Mesodermal cell (in vitro differentiated cells): ENCODE results near the gene TUBB6.

Source experiments
- H3K27ac ChIP-seq: 2 replicates; pipeline ENCODE4 v1.7.0; 2013; ENCODE audit warnings: mild to moderate bottlenecking, low read depth, low read length, moderate library complexity; ENCODE audit not compliant: severe bottlenecking
- H3K36me3 ChIP-seq: 2 replicates; pipeline ENCODE4 v1.7.1; 2013; ENCODE audit warnings: mild to moderate bottlenecking, low read length, moderate library complexity; ENCODE audit not compliant: control insufficient read depth, insufficient read depth
- H3K4me1 ChIP-seq: one replicate; pipeline ENCODE4 v1.7.1; 2013; ENCODE audit warnings: mild to moderate bottlenecking, low read length; ENCODE audit not compliant: insufficient read depth, control insufficient read depth, poor library complexity, severe bottlenecking
- H3K4me3 ChIP-seq: 2 replicates; pipeline ENCODE4 v1.7.0; 2013; ENCODE audit warnings: low read length, control low read depth, mild to moderate bottlenecking; ENCODE audit not compliant: insufficient read depth, poor library complexity, severe bottlenecking; ENCODE audit errors: extremely low read depth
- H3K9me3 ChIP-seq: 2 replicates; pipeline ENCODE4 v1.7.1; 2013; ENCODE audit warnings: mild to moderate bottlenecking, low read length, moderate library complexity; ENCODE audit not compliant: control insufficient read depth
- WGBS, 2 experiments: methylation state at CpG; one replicate each; pipeline ENCODE4 v1.1.5; 2013; ENCODE audit warnings: missing lambda C conversion rate in 2 of 2; ENCODE audit not compliant: insufficient coverage in 2 of 2; 5-methylcytosine and 5-hydroxymethylcytosine counted together

Gene TUBB6

DNA sequence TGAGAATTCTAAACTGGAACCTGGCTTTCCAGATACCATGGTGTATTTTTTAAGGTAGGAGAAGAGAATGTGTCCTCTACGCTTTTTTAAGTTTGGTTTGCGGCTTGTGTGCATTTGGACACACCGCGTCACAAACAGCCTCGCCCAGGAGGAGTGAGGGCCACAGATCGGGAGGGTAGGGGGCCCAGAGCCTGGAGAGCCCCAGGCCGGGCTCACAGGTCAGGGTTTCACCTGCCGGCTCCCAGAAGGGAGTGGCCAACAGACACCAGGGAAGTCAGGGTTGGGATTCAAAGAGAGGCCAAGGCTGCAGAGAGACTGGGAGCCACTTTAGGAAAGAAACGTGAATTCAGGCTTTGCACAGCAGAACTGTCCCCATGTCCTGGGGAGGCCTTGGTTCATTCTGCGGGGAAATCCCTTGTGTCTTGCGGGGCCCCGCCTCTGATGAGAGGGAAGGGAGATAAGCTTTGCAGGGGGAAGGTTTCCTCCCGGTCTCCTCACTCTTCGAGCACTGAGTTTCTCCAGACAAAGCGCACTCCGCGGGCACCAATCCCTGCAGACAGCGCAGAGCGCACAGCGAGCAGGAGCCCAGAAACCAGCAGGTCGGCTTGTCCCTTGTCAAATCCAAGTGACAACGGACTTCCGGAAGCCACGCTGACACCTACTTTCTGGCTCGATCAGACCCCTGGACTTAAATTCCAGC is 2.0 kb upstream of the TUBB6 start:
- Histone ChIP-seq H3K4me3 (peak overlapping the region; percentile 82), H3K36me3 (peaks cover 22% of the 10 kb centered on the region), H3K27ac (no peak overlapping the region), H3K4me1 (peaks cover 22% of the 10 kb centered on the region), H3K9me3 (peaks cover 13% of the 10 kb centered on the region)
- WGBS, 2 experiments = 54 to 56% methylated on average over 23 to 24 of the region's 25 CpGs

DNA sequence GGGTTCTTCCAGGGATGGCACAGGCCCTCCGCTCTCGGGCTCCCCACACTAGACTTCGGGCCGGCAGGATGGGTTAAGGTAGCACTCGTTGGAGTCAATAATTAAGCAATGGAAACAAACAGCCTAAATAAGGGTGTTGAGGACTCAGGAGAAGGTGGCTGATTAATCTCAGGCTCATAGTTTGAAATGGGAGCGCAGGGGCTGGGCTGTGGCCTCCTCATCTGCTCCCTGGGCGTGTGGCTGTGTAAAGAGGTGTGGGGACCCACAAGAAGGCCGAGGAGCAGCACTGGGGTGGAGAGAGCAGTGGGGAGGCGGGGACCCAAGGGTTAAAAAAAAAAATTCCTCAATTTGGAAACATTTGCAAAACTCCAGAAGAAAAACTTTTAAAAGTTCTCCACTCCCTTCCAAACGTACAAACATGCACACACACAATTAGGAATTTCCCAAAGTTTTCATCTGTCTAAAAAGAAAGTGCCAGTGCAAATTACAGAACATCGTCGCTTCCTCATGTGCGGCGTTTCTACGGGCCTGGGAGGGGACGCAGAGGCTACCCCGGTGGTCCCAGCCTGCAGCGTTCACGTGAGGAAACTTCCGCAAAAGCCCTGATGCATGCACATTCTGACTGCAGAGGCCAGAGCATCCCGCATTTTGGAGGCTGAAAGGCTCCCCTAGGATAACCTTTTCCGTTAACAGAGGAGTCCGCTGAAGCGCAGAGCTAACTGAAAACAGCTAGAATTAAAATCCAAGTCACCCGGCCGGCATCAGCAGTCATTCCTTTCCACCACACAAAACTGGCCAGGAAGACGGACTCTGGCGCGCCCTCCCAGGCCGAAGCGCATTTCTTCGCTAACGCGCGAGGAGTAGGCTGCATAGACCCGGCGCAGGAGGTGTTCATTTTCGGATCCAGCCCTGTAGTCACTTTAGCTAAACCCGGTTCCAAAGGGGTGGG is 1.0 kb upstream of the TUBB6 start:
- WGBS, 2 experiments = 9 to 13% methylated on average over 30 to 34 of the region's 39 CpGs
- Histone ChIP-seq H3K27ac (peak overlapping the region; percentile 86), H3K4me3 (peak overlapping the region; percentile 82), H3K9me3 (peaks cover 22% of the 10 kb centered on the region), H3K36me3 (peaks cover 31% of the 10 kb centered on the region), H3K4me1 (peaks cover 22% of the 10 kb centered on the region)

DNA sequence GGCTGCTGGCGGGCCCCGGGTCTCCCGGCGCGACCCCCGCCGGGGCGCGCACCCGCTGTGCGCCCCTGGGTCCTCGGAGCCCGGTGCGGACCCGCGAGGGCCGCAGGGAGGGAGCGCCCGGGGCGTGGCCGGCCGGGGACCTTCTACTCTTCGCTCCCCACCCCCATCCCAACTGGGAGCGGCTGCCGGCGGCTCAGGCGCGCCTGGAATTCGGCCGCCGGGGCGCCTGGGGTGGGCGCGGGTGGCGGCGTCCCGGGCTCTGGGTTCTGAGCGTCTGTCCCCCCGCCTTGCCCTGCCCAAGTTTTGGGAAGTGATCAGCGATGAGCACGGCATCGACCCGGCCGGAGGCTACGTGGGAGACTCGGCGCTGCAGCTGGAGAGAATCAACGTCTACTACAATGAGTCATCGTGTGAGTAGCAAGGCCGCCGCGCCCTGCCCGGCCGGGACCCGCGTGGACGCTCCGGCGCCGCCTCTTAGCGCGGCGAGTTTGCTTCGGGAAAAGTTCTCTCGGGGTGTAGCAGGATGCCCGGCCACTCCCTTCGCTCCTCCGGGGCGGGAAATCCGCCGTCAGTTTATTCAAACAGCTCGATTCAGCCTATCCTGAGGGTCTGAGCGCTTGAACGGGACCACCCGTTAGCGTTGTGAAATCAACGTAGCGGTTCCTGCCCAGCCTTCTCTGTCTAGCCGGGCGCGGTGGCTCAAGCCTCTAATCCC is 502 bp downstream of the TUBB6 start:
- H3K4me3 ChIP-seq = peak overlapping the region; percentile 82
- 0 to 1% methylated on average over 74 to 80 of the region's 81 CpGs for WGBS, 2 experiments
- peaks cover 22% of the 10 kb centered on the region for H3K9me3 ChIP-seq
- H3K4me1 ChIP-seq = peaks cover 27% of the 10 kb centered on the region
- H3K27ac ChIP-seq = peak overlapping the region; percentile 95
- peaks cover 46% of the 10 kb centered on the region for H3K36me3 ChIP-seq

DNA sequence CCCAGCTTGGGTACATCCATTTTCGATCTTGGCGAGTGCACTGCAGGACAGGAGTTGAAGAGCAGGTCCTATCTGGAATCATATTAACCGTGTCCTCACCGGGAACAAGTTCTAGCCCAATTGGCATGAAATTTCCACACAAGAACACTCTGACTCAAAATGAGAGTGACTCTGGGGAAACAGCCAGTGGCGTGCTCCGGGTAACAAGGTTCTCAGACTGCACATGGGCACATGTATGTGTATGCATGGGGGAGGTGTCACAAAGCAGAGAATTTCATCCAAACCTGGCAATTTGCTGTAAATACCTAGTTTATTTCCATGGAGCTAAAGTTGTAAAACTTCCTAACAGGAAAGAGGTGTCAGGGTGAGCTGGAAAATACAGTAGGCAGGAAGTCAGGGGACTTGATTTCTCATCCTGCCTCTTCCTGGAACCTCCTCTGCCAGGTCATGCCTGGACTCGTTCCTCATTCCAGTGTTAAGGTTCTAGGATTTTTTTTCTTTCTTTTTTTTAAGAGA is 1.7 kb downstream of the TUBB6 start:
- Histone ChIP-seq H3K9me3 (peaks cover 22% of the 10 kb centered on the region), H3K36me3 (peaks cover 58% of the 10 kb centered on the region), H3K4me3 (peak overlapping the region; percentile 82), H3K27ac (no peak overlapping the region), H3K4me1 (peaks cover 36% of the 10 kb centered on the region)
- 72 to 75% methylated on average over 5 to 6 of the region's 7 CpGs for WGBS, 2 experiments

DNA sequence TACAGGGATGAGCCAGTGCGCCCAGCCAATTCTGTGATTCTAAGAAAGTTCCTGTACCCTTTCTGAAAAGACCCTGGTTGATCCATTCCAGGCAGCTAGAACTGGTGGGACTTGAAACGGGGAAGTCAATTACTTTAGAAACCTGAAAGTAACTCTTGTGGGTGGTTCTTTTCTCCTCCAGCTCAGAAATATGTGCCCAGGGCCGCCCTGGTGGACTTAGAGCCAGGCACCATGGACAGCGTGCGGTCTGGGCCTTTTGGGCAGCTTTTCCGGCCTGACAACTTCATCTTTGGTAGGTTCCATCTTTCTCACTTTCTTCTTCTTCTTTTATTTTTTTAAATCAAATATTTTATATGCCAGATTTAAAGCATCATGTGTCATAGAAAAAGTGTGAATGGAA is 2.7 kb downstream of the TUBB6 start:
- Histone ChIP-seq H3K36me3 (peaks cover 66% of the 10 kb centered on the region), H3K4me3 (peak overlapping the region; percentile 8), H3K27ac (no peak overlapping the region), H3K9me3 (peaks cover 22% of the 10 kb centered on the region), H3K4me1 (peaks cover 37% of the 10 kb centered on the region)
- WGBS, 2 experiments = 99 to 100% methylated on average over 1 to 6 of the region's 6 CpGs

DNA sequence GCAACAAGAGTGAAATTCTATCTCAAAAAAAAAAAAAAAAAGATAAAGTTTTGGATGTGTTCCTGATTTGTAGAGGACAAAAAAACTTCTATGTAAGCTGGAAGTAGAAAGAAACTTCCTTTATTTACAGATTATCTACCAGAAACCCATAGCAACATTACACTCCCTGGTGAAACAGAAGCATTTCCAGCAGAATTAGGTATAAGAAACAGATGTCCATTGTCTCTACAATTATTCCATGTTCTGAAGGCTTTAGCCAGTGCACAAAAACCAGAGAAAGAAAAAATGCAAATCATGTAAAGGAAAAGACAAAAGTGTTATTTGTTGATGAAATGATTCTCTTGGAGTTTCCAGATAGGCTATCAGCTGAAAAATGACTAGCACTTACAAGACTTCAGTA is 4.9 kb downstream of the TUBB6 start:
- no peak overlapping the region for H3K27ac ChIP-seq
- H3K4me1 ChIP-seq = peaks cover 29% of the 10 kb centered on the region
- peaks cover 22% of the 10 kb centered on the region for H3K9me3 ChIP-seq
- H3K36me3 ChIP-seq = peaks cover 88% of the 10 kb centered on the region
- no peak overlapping the region for H3K4me3 ChIP-seq

DNA sequence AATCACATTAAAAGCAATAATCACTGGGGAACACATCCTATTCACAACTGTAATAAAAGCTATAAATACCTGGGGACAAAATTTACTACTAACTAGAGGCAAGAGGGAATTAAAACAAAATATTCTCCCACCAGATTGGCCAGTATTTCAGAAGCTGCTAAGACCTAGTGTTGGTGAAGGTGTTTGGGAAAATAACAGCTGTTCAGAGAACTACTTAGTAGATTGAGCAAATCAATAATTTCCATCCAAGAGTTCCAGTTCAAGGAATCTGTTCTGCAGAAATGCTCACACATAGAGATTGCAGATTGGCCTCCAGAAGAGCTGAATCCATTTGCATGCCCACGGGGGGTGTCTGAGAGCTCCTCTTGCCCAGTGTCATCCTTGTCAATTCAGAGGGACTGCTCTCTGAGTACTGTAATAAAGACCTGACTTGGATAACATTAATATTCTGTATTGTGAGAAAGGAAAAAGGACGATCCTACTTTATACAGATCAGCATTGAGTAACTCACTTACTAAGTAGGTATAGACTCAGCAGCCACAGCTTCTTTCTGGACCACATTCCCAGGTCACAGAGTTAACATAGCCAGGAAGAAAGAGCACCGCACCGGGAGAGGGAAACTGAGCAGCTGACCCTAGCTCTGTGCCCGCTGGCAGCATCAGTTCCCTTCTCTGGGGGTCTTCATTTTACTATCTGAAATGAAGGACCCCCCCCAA is 5.6 kb downstream of the TUBB6 start:
- Histone ChIP-seq H3K36me3 (peaks cover 95% of the 10 kb centered on the region), H3K9me3 (peaks cover 22% of the 10 kb centered on the region), H3K4me1 (peaks cover 29% of the 10 kb centered on the region), H3K27ac (peak overlapping the region; percentile 26), H3K4me3 (no peak overlapping the region)
- WGBS, 2 experiments = 76 to 83% methylated on average over 3 to 4 of the region's 5 CpGs

DNA sequence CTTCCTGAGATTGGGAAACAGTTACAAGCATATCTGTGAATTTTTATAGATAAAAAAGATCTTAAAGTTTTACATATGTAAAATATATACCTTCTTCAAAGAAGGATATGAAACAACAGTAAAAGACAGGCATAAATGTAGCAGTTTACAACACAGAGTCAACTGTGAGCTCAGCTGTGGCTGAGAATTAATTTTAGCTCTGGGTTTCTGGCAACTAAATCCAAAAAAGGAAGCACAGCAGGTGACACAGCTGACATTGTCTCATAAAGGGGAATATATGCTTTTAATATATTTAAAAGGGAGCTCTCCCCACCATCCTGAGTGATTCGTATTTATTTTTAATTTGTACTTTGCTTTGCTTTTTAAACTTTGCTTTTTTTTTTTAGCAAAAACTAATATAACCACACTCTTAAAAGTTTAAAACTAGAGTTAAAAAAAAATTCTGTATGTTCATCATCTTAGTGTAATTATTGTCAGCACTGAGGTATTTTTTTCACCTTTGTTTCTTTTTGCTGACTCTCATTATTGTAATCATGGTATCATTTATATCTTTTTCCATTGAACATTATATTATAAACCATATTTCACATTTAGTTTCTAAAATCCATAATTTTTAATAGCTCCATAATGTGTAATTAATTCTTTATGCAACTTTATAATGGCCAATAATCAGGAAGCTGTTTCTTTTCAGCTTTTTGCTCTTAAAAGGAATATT is 6.7 kb downstream of the TUBB6 start:
- Histone ChIP-seq H3K9me3 (peaks cover 20% of the 10 kb centered on the region), H3K27ac (no peak overlapping the region), H3K4me1 (peaks cover 25% of the 10 kb centered on the region), H3K4me3 (no peak overlapping the region), H3K36me3 (peaks cover 96% of the 10 kb centered on the region)
- no CpG with 5 or more reads among the region's 1 CpG for WGBS, 2 experiments

DNA sequence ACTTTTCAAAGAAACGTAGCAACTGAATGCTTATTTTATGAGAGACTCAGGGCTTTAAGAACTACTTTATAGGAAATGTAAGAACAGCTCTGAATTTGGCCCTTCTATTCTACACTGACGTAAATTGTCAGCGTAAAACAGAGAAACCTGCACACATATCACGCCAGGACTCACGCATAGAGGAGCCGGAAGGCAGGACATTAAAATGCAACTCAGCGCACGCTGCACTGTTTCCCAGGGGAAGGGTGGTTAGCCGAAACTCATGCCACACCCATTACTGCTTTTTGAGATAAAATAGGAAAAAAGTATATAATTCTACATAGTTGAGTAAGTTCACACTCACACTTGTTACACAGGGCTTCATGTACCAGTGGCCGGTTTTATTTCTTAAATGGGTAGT is 7.4 kb downstream of the TUBB6 start:
- Histone ChIP-seq H3K4me3 (no peak overlapping the region), H3K27ac (no peak overlapping the region), H3K36me3 (peaks cover 96% of the 10 kb centered on the region), H3K4me1 (peaks cover 19% of the 10 kb centered on the region), H3K9me3 (peaks cover 15% of the 10 kb centered on the region)
- 71 to 91% methylated on average over 6 to 7 of the region's 10 CpGs for WGBS, 2 experiments
